HG02981 (cell line): Measurements from ENCODE around the gene FBXW11.
A peak's percentile ranks its signal among the peaks of the same experiment; 100 is the strongest.
"Not testable (repeated sequence)": the region's sequence is repeated elsewhere in the genome, so short reads cannot be mapped to it uniquely, and the experiment has no call there.

Experiments used
- ATAC-seq: cut with Tn5 transposase; IDR thresholded peaks from one replicate; pipeline ENCODE4 v1.9.1; 2021; ENCODE audit warnings: mild to moderate bottlenecking, moderate library complexity; ENCODE audit not compliant: unreplicated experiment

The FBXW11 gene

DNA sequence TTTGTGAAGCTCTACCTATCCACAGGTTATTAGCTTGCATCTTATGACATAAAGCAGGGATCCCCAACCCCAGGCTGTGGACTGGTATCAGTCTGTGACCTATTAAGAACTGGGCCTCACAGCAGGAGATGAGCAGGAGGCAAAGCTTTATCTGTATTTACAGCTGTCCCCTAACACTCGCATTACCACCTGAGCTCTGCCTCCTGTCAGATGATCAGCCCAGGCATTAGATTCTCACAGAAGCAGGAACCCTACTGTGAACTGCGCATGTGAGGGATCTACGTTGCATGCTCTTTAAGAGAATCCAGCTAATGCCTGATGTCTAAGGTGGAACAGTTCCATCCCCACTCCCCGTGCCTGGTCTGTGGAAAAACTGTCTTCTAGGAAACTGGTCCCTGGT, 19.7 kb downstream of the FBXW11 start:
- no peak for ATAC-seq

DNA sequence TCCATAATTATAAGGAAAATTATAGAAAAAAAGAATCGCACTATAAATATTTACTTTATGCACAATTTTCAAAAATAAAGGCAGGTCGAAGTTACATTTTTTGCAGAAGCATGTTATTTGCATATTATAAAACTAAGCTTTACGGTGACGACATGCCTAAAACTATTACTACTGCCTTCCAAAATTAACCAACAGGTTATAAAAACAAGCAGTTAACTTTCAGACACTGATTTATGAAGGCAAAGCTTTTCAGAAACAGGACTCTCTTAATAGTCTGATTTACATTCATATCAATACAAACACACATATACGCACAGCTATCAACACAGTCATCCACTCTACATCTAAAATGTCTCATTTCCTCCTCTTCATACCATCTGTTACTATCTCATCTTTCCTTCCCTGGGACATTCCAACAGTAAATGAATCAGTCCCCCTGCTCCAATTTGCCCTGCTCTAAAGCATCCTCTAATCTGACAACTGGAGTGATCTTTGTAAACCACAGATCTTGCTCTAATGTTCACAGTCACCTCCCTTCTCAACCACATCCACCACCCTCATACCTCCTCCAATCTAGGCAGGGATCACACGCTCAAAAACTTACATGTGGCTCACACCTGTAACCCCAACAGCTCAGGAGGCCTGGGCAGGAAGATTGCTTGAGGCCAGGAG, 21.6 kb downstream of the FBXW11 start:
- ATAC-seq = peak; percentile 39

DNA sequence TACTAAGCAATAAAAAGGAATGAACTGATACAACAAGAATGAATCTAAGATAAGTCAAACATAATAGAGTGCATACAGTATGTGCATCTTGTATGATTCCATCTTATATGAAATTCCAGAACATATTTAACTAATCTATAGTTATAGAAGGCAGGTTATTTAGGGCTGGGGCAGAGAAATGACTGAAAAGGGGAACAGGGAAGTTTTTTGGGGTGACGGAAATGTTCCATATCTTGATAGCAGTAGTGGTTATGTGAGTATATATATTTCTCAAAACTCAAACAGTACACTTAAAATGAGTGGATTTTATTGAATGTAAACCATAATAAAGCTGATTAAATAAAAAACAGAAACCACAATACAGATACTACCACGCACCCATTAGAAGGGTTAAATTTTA, 24.6 kb downstream of the FBXW11 start:
- ATAC-seq = no peak

DNA sequence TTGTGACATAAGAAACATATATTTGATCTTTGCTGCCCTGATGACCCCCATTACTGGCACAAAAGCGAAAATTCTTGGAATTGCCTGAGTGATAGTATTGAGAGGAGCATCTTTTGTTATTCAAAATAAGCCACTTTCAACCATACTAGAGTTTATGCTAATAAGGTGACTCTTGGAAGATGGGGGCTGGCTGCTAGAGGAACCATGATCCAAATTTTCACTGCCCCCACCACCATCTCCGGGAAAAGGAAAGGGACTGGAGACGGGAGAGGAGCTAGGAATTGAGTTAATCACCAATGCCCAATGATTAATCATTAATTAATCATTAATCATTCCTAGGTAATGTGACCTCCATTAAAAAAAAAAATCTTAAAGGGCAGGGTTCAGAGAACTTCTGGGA, 25.6 kb downstream of the FBXW11 start:
- ATAC-seq = no peak

DNA sequence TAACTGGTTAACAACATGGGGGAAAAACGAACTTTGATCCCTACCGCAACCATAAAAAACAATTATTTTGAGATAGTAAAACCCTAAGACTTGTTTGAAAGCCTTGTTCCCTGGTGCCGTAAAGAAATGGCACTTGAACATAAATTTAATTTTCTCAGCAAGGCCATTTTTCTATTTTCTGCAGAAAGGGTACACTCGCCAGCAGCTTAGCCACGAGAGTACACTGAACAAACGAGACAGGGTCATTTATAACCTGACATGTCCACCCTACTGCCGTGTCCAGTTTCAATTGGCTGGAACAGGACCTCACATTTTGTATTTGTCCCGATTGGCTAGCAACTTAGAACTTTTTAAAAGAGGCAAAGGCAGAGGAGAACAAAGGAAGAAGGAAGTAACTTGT, 26.8 kb downstream of the FBXW11 start:
- no peak for ATAC-seq

DNA sequence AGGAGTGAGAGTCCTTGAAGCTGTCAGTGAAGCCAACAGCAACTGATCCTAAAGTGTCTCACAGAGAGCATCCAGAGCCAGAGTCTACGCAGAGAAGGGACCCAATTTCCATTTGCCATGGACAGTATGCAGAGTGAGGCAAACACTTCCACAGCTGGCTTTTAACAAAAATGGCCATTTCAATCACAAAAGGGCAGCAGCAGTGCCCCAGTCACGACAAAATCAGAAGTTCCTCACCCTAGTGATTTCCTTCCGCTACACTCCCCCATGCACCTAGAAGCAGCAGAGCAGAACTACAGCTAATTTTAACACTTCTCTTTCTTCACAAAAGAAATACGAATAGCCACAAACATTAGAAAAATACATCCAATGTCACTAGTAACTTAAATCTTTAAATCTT, 27.9 kb downstream of the FBXW11 start:
- ATAC-seq = peak; percentile 42

DNA sequence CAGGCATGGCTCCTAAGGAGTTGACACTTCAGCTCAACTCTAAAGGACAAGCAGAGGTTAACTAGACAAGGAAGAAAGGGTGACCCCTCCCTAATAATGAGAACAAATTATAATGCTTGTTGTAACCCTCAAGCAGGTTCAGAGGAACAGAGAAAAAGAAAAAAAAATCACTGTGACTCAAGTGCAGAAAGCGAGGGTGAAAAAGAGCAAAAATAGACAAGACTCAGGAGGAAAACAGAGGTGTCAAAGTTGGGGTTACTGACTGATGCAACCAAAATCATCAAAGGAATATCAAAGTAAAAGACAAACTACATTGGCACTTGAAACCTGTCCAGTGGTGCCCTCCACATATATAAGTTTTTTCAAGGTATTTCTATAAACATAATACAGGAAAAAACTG, 28.4 kb downstream of the FBXW11 start:
- ATAC-seq = no peak

DNA sequence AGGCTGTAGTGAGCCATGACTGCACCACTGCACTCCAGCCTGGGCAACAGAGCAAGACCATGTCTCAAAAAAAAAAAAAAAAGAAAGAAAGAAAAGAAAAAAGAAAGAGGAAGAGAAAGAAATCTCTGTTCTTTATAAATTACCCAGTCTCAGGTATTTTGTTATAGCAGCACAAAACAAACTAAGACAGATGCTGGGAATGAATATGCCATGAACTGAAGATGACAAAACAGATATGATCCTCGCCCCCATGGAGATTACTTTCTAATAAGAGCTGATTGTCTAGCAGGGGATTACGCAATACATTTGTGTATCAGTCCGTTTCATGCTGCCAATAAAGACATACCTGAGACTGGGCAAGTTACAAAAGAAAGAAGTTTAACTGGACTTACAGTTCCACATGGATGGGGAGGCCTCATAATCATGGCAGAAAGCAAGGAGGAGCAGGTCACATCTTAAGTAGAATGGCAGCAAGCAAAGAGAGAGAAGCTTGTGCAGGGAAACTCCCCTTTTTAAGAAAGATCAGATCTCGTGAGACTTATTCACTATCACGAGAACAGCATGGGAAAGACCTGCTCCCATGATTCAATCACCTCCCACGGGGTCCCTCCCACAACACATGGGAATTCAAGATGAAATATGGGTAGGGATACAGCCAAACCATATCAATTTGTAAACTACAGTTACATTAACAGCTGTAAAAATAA, 29.0 kb downstream of the FBXW11 start:
- ATAC-seq = not testable (repeated sequence)

DNA sequence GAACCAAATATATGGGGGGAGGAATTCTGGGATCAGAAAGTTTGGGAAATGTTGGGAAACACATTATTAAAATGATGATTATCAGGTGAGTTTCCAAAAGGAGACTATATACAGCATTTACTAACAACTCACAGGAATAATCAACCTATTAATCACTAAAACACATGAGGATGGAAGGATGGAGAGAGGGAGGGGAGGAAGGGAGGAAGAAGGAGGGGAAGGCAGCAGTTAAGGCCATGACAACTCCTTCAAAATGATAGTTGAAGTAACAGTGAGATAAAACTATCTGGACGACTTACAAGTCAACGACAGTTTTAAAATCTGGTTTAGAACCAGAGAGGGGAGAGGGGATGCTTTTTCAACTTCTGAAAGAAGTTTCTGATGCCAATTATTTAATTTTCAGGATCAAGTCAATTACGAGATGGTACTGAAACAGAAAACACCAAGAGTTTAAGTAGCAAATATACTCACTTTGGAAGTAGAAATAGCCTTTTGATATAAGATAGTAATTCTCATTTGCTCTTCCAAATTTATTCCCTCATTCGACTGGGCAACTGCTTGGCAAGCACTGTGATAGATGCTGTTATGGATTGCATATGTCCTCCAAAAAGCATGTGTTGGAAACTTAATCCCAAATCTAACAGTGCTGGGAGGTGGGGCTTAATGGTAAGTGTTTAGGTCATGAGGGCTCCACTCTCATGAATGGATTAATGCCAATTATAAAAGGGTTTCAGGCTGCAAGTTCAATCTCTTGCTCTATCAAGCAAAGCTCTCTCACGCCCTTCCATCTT, 30.4 kb downstream of the FBXW11 start:
- no peak for ATAC-seq

DNA sequence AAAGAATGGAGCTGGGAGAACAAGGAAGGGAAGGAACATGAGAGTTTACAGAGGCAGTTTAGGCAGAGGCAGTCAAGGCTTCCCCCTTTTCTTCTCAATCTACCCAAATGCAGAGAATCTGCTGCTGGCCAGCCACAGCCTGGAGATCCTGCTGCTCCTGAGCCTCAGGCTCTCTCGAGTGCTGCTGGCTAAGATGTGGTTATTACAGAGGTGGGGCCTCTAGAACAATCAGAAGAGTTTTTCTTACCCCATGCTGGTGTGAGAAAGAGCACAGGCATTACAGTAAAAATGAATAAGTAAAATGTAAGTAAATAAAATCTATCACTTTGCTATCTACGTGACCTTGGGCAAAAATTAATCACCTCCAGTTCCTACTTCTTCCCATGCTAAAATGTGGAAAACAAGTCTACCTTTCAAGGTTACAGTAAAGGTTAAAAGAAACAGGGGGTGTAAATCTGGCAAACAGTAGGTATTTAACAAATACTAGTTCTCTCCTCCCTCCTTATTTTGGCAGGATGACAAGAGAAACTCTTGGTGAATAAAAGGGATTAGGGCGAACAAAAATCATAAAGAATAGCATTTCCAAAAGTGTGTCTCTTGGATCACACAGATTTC, 31.1 kb downstream of the FBXW11 start:
- no peak for ATAC-seq

DNA sequence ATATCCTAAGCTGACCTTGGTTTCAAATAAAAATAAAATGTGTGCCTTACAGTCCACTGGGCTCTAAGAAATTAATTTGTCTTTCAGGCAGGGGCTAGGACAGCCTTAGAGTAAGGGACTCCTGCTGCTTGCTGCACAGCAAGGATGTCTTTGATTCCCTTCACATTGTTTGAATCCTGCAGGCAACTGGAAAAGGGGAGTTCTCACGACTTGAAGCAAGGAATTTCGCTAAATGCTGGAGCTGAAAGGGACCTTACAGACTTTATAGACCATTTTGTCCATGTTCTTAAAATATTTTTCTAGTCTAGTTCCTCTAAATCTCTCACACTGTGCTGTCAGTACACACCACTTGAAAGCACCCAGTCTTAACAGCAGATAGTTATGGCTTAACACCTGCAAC, 35.6 kb downstream of the FBXW11 start:
- no peak for ATAC-seq

DNA sequence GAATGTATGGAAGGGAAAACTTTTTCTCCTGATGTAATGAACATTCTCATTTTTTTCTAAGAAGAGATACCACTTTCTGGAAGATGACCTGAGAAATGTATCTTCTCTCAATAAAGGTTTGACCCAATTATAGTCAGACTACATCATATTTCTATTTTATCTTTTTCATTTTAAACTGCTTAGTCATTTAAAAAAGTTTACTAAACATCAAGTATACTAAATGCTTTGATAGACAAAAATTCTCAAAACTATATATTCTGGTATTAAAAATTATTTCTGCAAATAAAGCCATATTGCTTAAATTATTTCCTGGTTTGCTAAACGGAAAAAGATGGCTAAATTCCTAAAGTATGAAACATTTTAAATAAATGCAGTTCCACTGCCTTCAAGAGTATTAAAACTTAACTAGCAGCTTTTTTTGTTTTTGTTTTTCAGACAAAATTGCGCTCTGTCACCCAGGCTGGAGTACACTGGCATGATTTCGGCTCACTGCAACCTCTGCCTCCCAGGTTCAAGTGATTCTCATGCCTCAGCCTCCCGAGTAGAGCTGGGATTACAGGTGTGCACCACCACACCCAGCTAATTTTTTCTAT, 37.1 kb downstream of the FBXW11 start:
- ATAC-seq = no peak

DNA sequence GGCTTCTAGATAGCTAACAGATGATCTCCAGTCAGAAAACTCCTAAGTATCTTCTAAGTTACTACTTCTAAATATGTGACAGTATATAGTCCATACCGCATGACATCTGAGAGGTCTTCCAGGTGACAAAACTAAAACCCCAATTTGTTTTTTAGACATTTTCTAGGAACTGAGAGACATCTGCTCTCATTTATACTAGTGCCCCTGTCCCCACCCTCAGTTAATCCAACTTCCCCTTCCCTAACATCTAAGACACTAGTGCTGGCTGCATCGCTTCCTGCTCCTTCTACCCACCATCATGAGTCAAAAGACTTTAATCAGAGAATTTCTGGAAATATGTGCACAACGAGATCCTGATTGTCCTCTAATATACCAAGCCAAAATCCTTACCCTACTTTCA, 37.9 kb downstream of the FBXW11 start:
- ATAC-seq = no peak

DNA sequence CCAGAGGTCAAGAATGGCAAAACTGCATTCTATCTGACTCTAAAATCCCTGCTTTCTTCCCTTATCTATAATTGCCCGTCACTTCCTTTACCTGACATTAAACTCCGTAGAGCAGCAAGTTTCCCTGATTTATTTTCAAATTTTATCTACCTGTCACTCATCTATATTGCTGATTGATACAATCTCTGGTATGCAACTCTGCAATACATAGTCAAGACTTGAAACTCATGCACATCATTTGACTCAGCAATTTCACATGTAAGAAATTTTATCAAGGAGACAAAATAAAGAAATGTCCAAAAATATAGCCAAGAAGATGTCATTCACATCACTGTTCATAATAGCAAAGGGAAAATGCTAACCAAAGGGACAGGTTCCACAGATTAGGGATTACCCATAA, 39.5 kb downstream of the FBXW11 start:
- no peak for ATAC-seq

DNA sequence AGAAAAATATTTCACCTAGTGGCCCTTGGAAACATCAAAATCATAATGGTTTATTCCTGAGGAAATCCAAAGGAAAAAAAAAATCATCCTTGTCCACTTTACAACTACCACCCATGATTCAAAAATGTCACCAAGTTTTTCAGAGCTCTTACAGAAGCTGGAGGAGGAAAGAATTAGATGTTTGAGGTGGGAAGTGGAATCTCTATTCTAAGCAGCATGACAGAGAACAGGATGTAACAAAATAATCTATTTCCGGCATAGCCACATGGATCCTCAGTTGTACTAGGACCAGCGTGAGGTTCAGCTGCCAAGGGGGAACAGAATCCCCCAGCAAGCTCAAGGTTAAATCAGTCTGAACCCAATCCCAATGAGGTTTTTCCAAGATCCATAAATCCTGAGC, 40.2 kb downstream of the FBXW11 start:
- no peak for ATAC-seq

DNA sequence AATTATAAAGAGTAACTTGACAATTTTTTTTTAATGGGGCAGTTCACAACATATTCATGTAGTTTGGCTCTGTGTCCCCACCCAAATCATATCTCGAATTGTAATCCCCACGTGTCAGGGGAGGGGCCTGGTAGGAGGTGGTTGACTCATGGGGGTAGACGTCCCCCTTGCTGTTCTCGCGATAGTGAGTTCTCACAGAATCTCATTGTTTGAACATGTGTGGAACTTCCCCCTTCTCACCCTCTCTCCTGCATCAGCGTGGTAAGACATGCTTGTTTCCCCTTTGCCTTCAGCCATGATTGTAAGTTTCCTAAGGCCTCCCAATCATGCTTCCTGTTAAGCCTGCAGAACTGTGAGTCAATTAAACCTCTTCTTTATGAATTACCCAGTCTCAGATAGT, 40.7 kb downstream of the FBXW11 start:
- ATAC-seq = no peak

DNA sequence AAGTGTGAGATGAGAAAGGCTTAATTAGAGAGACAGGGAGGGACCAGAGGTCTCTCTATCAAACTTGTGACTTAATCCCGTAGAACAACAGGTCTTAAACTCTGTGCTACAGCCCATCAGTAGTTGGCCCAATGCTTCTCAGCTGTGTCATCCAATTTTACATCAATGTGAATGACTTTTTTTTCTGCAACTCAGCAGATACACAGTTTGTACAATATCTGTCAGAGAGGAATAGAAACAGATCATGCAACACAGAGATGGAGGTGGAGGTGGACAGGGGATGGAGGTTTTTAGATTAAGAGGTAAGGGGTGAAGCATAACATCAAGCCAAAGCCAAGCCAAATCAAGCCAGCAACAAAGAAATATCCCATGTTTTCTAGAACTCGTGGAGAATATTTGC, 43.0 kb downstream of the FBXW11 start:
- no peak for ATAC-seq

DNA sequence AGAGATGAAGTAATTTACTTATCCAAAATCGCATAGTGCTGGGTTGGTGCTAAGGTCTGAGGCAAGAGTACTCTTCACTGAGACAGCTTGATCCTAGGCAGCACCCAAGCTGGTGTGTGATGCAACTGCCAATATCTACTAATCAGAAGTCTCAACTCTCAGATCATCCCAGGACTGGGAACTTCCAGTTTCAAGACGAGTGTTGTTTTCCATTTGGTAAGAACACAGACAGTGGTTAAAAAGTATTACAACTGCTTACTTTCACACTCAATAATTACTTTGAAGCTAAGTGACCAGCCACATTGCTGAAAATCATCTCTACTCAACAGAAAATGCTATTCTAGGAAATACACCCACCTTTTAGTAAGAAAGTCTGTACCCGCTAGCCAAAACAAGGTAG, 45.3 kb downstream of the FBXW11 start:
- peak; percentile 66 for ATAC-seq

DNA sequence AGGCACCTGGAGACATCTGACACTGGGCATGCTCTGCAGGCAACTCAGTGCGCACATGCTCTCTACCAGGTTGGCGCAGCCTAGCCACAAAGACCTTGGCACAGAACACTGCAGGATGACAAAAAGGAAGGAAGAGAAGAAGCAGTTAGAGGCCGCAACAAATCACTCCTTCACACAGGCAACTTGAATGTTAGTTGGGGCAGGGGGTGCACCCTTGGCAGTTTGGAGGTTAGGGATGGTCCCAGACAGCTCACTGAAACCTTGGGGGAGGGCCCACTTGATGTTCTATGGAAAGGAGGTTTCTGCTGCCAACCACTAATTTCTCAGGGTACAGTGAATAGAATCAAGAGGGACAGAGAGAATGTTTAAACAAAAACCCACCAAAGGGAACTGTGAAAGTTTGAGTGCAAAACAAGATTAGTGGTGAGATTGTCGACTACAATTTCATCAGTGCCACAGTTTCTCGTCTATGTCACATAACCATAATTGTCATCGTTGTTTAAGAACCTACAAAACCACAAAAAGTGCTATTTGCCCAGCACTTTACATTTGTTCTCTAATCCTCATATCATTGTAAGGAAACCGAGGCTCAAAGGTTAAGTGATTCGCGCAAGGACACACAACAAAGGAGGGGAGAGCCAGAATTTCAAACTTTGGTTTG, 48.7 kb downstream of the FBXW11 start:
- peak; percentile 34 for ATAC-seq

DNA sequence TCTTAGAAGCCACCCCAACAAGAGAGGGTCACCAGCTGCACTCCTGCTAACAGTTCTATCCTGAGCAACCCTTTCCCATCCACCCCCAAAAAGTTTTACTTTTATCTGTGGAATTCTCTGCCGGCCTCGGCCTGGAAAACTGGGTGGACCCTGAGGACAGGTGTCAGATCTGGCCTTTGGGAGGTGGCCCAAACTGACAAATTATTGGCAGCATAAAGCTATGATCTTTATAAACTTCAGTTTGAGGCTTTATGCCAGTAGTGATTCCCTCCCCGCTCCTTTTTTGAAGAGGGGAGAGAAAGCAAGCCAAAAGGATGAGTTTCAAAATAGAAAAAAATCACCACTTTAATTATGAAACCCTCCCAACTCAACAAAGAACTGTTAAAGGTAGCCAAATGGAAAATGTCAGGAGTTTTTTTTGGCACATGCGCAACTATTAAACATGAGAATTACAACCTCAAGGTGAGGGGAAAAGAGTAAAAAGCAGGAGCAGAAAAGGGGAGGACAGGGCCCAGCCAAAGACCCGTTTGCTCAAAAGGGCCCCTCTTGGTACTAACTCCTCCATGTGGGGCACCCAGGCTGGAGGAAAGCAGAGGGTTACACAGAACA, 49.4 kb downstream of the FBXW11 start:
- ATAC-seq = no peak
